Cardiac muscle cell (in vitro differentiated cells and primary cell): ENCODE data around the gene PTH1R. TPM values are rescaled to one million over a fixed set of nuclear protein-coding genes. Genes with fewer than 3 reads are reported as not detected.

ENCODE experiments used
- DNase-seq, 2 donors: peaks; one replicate each; pipeline versions ENCODE4 v3.0.0 to v3.0.0-alpha.2; 2010 to 2017; ENCODE audit warnings: low read depth in 1 of 2, low spot score in 1 of 2
- H3K27ac ChIP-seq: fragments of 200-600 bp; sonication (generic); 2 replicates; pipeline ENCODE4 v1.5.1; 2016
- H3K27me3 ChIP-seq: fragments of 200-600 bp; sonication (generic); 2 replicates; pipeline ENCODE4 v1.6.0; 2016; ENCODE audit warnings: control low read depth
- H3K36me3 ChIP-seq: fragments of 200-600 bp; sonication (generic); 2 replicates; pipeline ENCODE4 v1.5.1; 2016; ENCODE audit warnings: control low read depth
- H3K4me1 ChIP-seq: fragments of 200-600 bp; sonication (generic); 2 replicates; pipeline ENCODE4 v1.8.1; 2017; ENCODE audit warnings: low read depth, mild to moderate bottlenecking, mixed run types
- H3K4me3 ChIP-seq: fragments of 200-600 bp; sonication (generic); 2 replicates; pipeline ENCODE4 v1.5.1; 2016; ENCODE audit warnings: mild to moderate bottlenecking
- H3K9me3 ChIP-seq: fragments of 200-600 bp; sonication (generic); 2 replicates; pipeline ENCODE4 v1.5.1; 2017; ENCODE audit warnings: low read depth, mild to moderate bottlenecking, control low read depth
- CTCF ChIP-seq: IDR thresholded peaks from 2 replicates; pipeline ENCODE4 v1.5.1; 2012; ENCODE audit warnings: low read depth, mild to moderate bottlenecking, low read length
- polyA plus RNA-seq: library from polyadenylated mRNA; unstranded; fragments of >200 nt; fragmentation: Nextera tagmentation; extraction: Ambion mirVana; gene quantifications from 2 replicates; pipeline ENCODE4 v1.2.1, GENCODE V29; 2016
- total RNA-seq: library from RNA; depleted of rRNA; stranded (reverse); fragments of >200 nt; gene quantifications from 2 replicates; pipeline ENCODE4 v1.2.3, GENCODE V29; 2016

The PTH1R gene
- total and polyA plus RNA-seq, 2 experiments from 2014 or later: 112 to 121 TPM

- no peak for DNase-seq
- no peaks in the 10 kb centered on the region for H3K36me3 ChIP-seq
- H3K27me3 ChIP-seq: no peaks in the 10 kb centered on the region
- no peak overlapping the region for H3K27ac ChIP-seq
- no peak overlapping the region for H3K4me3 ChIP-seq
- no peaks in the 10 kb centered on the region for H3K9me3 ChIP-seq
- peaks cover 53% of the 10 kb centered on the region for H3K4me1 ChIP-seq
- no peak for TF ChIP-seq CTCF
Observed at GRCh38 chr3:46930166-46930944, 52.8 kb downstream of the PTH1R start.

GRCh38 chr3:46930945-46931403 is 53.5 kb downstream of the PTH1R start:
- Histone ChIP-seq H3K27ac (no peak overlapping the region), H3K36me3 (no peaks in the 10 kb centered on the region), H3K27me3 (no peaks in the 10 kb centered on the region), H3K4me3 (no peak overlapping the region), H3K9me3 (no peaks in the 10 kb centered on the region), H3K4me1 (peaks cover 58% of the 10 kb centered on the region)
- DNase-seq: no peak
- no peak for TF ChIP-seq CTCF

- Histone ChIP-seq H3K27ac (peak overlapping the region; percentile 18), H3K27me3 (no peaks in the 10 kb centered on the region), H3K36me3 (no peaks in the 10 kb centered on the region), H3K4me1 (peaks cover 62% of the 10 kb centered on the region), H3K4me3 (no peak overlapping the region), H3K9me3 (no peaks in the 10 kb centered on the region)
- DNase-seq: no peak
- TF ChIP-seq CTCF: no peak
Observed at GRCh38 chr3:46931631-46932331, 54.3 kb downstream of the PTH1R start.

- Histone ChIP-seq H3K27me3 (no peaks in the 10 kb centered on the region), H3K36me3 (no peaks in the 10 kb centered on the region), H3K4me1 (peaks cover 60% of the 10 kb centered on the region), H3K4me3 (no peak overlapping the region), H3K27ac (no peak overlapping the region), H3K9me3 (no peaks in the 10 kb centered on the region)
- DNase-seq: no peak
- TF ChIP-seq CTCF: no peak
Observed at GRCh38 chr3:46932455-46933225, 55.1 kb downstream of the PTH1R start.

GRCh38 chr3:46933261-46933660 is 55.7 kb downstream of the PTH1R start:
- Histone ChIP-seq H3K27ac (no peak overlapping the region), H3K4me3 (no peak overlapping the region), H3K36me3 (no peaks in the 10 kb centered on the region), H3K27me3 (no peaks in the 10 kb centered on the region), H3K4me1 (peaks cover 60% of the 10 kb centered on the region), H3K9me3 (no peaks in the 10 kb centered on the region)
- no peak for DNase-seq
- no peak for TF ChIP-seq CTCF
